HepG2 (cell line): ENCODE measurements around the gene ARRDC3. TPM values are rescaled to one million over a fixed set of nuclear protein-coding genes. Genes with fewer than 3 reads are reported as not detected.
"Not testable (repeated sequence)": the region's sequence is repeated elsewhere in the genome, so short reads cannot be mapped to it uniquely, and the experiment has no call there.

Source experiments
- ATAC-seq: fragments of 200-7000 bp; cut with Tn5 transposase; 3 replicates; pipeline ENCODE4 v1.9.1; 2020; ENCODE audit warnings: mild to moderate bottlenecking, moderate library complexity
- BruUV-seq: library from RNA; stranded (reverse); fragments of 400-500 nt; replicated peaks from 2 replicates; lab custom pipeline; 2021; lab: Mats Ljungman, UMichigan
- CTCF ChIA-PET: fragments of 300-600 bp; formaldehyde crosslinking; extraction: SDS; loops from one replicate; lab custom pipeline; 2021; ENCODE audit warnings: low total read pairs, inconsistent platforms, low intra/inter-chr PET ratio; lab: Yijun Ruan, JAX
- POLR2A ChIA-PET: fragments of 350-600 bp; sonication (Branson Sonifier 250); formaldehyde crosslinking; loops from one replicate; lab custom pipeline; 2020; ENCODE audit warnings: antibody characterized with exemption, inconsistent platforms; lab: Yijun Ruan, JAX
- DNase-seq: peaks from one replicate; pipeline ENCODE4 v3.0.0-alpha.2; 2015; ENCODE audit warnings: low spot score
- FAIRE-seq: peaks from 3 replicates; lab custom pipeline; 2011; peaks lifted over from hg19 to GRCh38; lab: Jason Lieb, UNC
- H2AFZ ChIP-seq: one replicate; pipeline ENCODE4 v1.6.1; 2011; ENCODE audit warnings: low read length, inconsistent platforms
- H3K27ac ChIP-seq: fragments of 300-600 bp; 3 replicates; pipeline ENCODE4 v1.8.0; 2011; ENCODE audit warnings: mixed run types, mild to moderate bottlenecking, mixed read lengths, low read length, inconsistent platforms; ENCODE audit not compliant: insufficient read depth; ENCODE audit errors: extremely low read length
- H3K27me3 ChIP-seq, 2 experiments: fragments of 200-600 bp in 1 of 2; 2 replicates in 1 of 2; 3 replicates in 1 of 2; pipeline versions ENCODE4 v1.6.0 to v1.8.0; 2011; ENCODE audit warnings: low read length in 2 of 2, mild to moderate bottlenecking in 2 of 2, moderate library complexity in 2 of 2, inconsistent platforms in 1 of 2; ENCODE audit not compliant: insufficient read depth in 2 of 2, control insufficient read depth in 1 of 2
- H3K36me3 ChIP-seq, 2 experiments: fragments of 200-600 bp in 1 of 2; replicated peaks in 1 of 2; 2 replicates in 1 of 2; 3 replicates in 1 of 2; pipeline versions ENCODE4 v1.5.1 to v1.8.0; 2011; ENCODE audit warnings: low read length in 2 of 2, inconsistent platforms in 1 of 2; ENCODE audit not compliant: insufficient read depth in 2 of 2, control insufficient read depth in 1 of 2
- H3K4me1 ChIP-seq: 2 replicates; pipeline ENCODE4 v1.5.1; 2012; ENCODE audit warnings: low read length, inconsistent platforms; ENCODE audit not compliant: insufficient read depth
- H3K4me2 ChIP-seq: 2 replicates; pipeline ENCODE4 v1.6.0; 2011; ENCODE audit warnings: low read depth, low read length, inconsistent platforms
- H3K4me3 ChIP-seq, 3 experiments: fragments of 200-600 bp in 1 of 3; sonication (generic), shearing (Covaris generic) in 1 of 3; replicated peaks in 1 of 3; 2 replicates each; pipeline ENCODE4 v1.5.1; 2011 to 2016; ENCODE audit warnings: low read length in 3 of 3, inconsistent platforms in 2 of 3, low read depth in 2 of 3, mild to moderate bottlenecking in 2 of 3, control low read depth in 1 of 3, mixed read lengths in 1 of 3; ENCODE audit not compliant: insufficient read depth in 1 of 3
- H3K79me2 ChIP-seq: one replicate; pipeline ENCODE4 v1.6.1; 2011; ENCODE audit warnings: low read length, inconsistent platforms; ENCODE audit not compliant: insufficient read depth
- H3K9ac ChIP-seq: 2 replicates; pipeline ENCODE4 v1.6.0; 2011; ENCODE audit warnings: mild to moderate bottlenecking, low read depth, low read length, inconsistent platforms; ENCODE audit not compliant: insufficient read depth
- H3K9me3 ChIP-seq: 2 replicates; pipeline ENCODE4 v1.5.1; 2012; ENCODE audit warnings: mild to moderate bottlenecking, low read length
- H4K20me1 ChIP-seq: 2 replicates; pipeline ENCODE4 v1.6.0; 2011; ENCODE audit warnings: inconsistent platforms, mild to moderate bottlenecking, low read length, moderate library complexity; ENCODE audit not compliant: insufficient read depth
- EP300 ChIP-seq, 3 experiments: sonication (generic) in 1 of 3; formaldehyde crosslinking in 1 of 3; IDR thresholded peaks; 2 replicates each; pipeline versions ENCODE4 v1.5.1 to v1.6.1; 2011 to 2020; ENCODE audit warnings: low read depth in 2 of 3, low read length in 2 of 3, borderline replicate concordance in 1 of 3, improper control_type of control experiment in 1 of 3, mild to moderate bottlenecking in 1 of 3, missing genetic modification reagents in 1 of 3, moderate library complexity in 1 of 3
- FLYWCH1 ChIP-seq: sonication (generic); formaldehyde crosslinking; IDR thresholded peaks from 2 replicates; pipeline ENCODE4 v1.8.1; 2023; ENCODE audit warnings: mild to moderate bottlenecking, missing genetic modification reagents
- NR2F6 ChIP-seq, 2 experiments: IDR thresholded peaks; 2 replicates each; pipeline ENCODE4 v1.6.1; 2016; ENCODE audit warnings: antibody characterized with exemption in 1 of 2, mild to moderate bottlenecking in 1 of 2
- RARA ChIP-seq: IDR thresholded peaks from 2 replicates; pipeline ENCODE4 v1.6.1; 2016; ENCODE audit warnings: missing genetic modification reagents, missing compliant biosample characterization
- SAP130 ChIP-seq: IDR thresholded peaks from 2 replicates; pipeline ENCODE4 v1.6.1; 2016; ENCODE audit warnings: low read depth
- SIX4 ChIP-seq: sonication (generic); formaldehyde crosslinking; IDR thresholded peaks from 2 replicates; pipeline ENCODE4 v1.4.0; 2020; ENCODE audit warnings: missing genetic modification reagents
- ZNF205 ChIP-seq: IDR thresholded peaks from 2 replicates; pipeline ENCODE4 v1.6.1; 2018; ENCODE audit warnings: missing biosample characterization, missing genetic modification reagents
- WGBS: methylation state at CpG from one replicate; pipeline ENCODE4 v1.1.6; 2017; ENCODE audit warnings: low lambda C conversion rate; 5-methylcytosine and 5-hydroxymethylcytosine counted together
- in situ Hi-C: cut with HindIII; loops from 2 replicates; pipeline ENCODE4 v1.10.0; 2017; ENCODE audit warnings: low pct_unique_long_range_greater_than_20kb; ENCODE audit not compliant: extremely low pct_ligation_motif_present
- intact Hi-C: fragments of 100-400 bp; cut with micrococcal nuclease; formaldehyde crosslinking; loops from one replicate; pipeline ENCODE4 v1.10.0; 2022; ENCODE audit not compliant: unreplicated experiment
- polyA plus RNA-seq, 8 experiments: library from polyadenylated mRNA; depleted of rRNA in 3 of 8; stranded (reverse) in 7 of 8; unstranded in 1 of 8; fragments of >200 nt; fragmentation: Illumina TruSeq in 4 of 8; extraction: Trizol in 4 of 8; gene quantifications; 2 replicates each; pipeline versions ENCODE4 v1.2.1 to v1.2.3, GENCODE V29; 2011 to 2016; ENCODE audit warnings: low read depth in 4 of 8, missing spikeins in 1 of 8, mixed read lengths in 1 of 8; ENCODE audit not compliant: insufficient read depth in 1 of 8
- total RNA-seq, 5 experiments: library from RNA; depleted of rRNA; stranded (reverse); fragments of >200 nt; fragmentation: Illumina TruSeq; extraction: Trizol; gene quantifications; 2 replicates each; pipeline ENCODE4 v1.2.3, GENCODE V29; 2016; ENCODE audit warnings: low read depth in 1 of 5
- TF ChIP-seq, protein P1 (sequence below): conservative IDR thresholded peaks from 2 replicates; pipeline ENCODE4 v1.6.1; 2018; ENCODE audit warnings: missing genetic modification reagents
- TF ChIP-seq, protein P2 (sequence below): IDR thresholded peaks from 2 replicates; pipeline ENCODE4 v1.6.1; 2016
- TF ChIP-seq, protein P3 (sequence below): IDR thresholded peaks from 2 replicates; pipeline ENCODE4 v1.4.0; 2020; ENCODE audit warnings: mild to moderate bottlenecking, missing genetic modification reagents

Gene ARRDC3
- total and polyA plus RNA-seq, 2 of the 13 experiments (the other 11 are each of a cell fraction or from before 2014, with no cell fraction given) = 3.4 to 24.4 TPM

GRCh38 chr5:91357806-91358205 lies 25.3 kb downstream of the ARRDC3 start (continued):
- TF ChIP-seq, protein P1, sequence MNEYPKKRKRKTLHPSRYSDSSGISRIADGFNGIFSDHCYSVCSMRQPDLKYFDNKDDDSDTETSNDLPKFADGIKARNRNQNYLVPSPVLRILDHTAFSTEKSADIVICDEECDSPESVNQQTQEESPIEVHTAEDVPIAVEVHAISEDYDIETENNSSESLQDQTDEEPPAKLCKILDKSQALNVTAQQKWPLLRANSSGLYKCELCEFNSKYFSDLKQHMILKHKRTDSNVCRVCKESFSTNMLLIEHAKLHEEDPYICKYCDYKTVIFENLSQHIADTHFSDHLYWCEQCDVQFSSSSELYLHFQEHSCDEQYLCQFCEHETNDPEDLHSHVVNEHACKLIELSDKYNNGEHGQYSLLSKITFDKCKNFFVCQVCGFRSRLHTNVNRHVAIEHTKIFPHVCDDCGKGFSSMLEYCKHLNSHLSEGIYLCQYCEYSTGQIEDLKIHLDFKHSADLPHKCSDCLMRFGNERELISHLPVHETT (CRISPR knock-in tag) = no peak
- TF ChIP-seq, protein P2, sequence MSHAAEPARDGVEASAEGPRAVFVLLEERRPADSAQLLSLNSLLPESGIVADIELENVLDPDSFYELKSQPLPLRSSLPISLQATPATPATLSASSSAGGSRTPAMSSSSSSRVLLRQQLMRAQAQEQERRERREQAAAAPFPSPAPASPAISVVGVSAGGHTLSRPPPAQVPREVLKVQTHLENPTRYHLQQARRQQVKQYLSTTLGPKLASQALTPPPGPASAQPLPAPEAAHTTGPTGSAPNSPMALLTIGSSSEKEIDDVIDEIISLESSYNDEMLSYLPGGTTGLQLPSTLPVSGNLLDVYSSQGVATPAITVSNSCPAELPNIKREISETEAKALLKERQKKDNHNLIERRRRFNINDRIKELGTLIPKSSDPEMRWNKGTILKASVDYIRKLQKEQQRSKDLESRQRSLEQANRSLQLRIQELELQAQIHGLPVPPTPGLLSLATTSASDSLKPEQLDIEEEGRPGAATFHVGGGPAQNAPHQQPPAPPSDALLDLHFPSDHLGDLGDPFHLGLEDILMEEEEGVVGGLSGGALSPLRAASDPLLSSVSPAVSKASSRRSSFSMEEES = no peak
- TF ChIP-seq SIX4 = no peak
- no peak for TF ChIP-seq FLYWCH1 (CRISPR knock-in tag)
- no peak for TF ChIP-seq EP300 (IDR thresholded peaks at IDR 0.05; ENCODE audit: low read depth in 2 of 2, low read length in 2 of 2)
- TF ChIP-seq EP300 (CRISPR knock-in tag; IDR thresholded peaks at IDR 0.05; ENCODE audit: borderline replicate concordance) = no peak

DNA sequence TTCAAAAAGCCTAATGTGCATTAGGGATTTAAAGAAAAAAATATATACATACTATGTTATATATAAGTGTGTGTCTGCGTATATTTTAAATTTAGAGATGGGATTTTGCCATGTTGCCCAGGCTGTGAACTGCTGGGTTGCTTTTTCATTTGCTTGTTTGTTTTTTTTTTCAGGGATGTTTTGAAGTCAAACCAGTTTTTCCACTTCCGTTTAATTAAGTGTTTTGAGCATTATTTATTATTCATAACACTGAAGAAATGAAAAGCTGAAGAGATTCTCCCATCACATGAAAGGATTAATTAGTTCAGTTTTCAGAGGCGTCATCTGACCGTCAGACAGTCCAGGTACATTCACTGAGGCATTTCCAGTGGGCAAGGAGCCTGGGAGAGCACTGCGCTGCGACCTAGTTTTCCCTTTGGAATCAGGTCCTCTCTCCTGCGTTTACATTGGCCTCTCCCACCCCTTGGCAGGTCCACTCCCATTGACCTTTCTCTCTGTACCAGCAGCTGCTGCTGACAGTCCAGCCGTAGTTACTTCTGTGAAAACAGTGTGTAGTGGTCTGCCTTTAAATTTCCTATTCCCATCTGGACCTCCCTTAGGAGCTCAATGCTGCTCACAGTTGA lies 26.0 kb downstream of the ARRDC3 start:
- ChIA-PET CTCF (no interaction called here), POLR2A (no interaction called here)
- 21% methylated on average over 8 of the region's 8 CpGs for WGBS
- TF ChIP-seq NR2F6 (IDR thresholded peaks at IDR 0.05) = no peak
- TF ChIP-seq NR2F6 (CRISPR knock-in tag; IDR thresholded peaks at IDR 0.05) = peak; percentile 51; the same call in 1 of the 2 replicates
- peak; percentile 30; the same call in 1 of the 2 replicates for TF ChIP-seq RARA
- TF ChIP-seq, protein P3, sequence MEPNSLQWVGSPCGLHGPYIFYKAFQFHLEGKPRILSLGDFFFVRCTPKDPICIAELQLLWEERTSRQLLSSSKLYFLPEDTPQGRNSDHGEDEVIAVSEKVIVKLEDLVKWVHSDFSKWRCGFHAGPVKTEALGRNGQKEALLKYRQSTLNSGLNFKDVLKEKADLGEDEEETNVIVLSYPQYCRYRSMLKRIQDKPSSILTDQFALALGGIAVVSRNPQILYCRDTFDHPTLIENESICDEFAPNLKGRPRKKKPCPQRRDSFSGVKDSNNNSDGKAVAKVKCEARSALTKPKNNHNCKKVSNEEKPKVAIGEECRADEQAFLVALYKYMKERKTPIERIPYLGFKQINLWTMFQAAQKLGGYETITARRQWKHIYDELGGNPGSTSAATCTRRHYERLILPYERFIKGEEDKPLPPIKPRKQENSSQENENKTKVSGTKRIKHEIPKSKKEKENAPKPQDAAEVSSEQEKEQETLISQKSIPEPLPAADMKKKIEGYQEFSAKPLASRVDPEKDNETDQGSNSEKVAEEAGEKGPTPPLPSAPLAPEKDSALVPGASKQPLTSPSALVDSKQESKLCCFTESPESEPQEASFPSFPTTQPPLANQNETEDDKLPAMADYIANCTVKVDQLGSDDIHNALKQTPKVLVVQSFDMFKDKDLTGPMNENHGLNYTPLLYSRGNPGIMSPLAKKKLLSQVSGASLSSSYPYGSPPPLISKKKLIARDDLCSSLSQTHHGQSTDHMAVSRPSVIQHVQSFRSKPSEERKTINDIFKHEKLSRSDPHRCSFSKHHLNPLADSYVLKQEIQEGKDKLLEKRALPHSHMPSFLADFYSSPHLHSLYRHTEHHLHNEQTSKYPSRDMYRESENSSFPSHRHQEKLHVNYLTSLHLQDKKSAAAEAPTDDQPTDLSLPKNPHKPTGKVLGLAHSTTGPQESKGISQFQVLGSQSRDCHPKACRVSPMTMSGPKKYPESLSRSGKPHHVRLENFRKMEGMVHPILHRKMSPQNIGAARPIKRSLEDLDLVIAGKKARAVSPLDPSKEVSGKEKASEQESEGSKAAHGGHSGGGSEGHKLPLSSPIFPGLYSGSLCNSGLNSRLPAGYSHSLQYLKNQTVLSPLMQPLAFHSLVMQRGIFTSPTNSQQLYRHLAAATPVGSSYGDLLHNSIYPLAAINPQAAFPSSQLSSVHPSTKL (CRISPR knock-in tag) = 0 out of 2 replicates have a peak, but pooled peaks have one; percentile 21
- TF ChIP-seq ZNF205 = no peak
- TF ChIP-seq SAP130 (CRISPR knock-in tag) = peak; percentile 29; the same call in 1 of the 2 replicates
- Histone ChIP-seq H3K9me3 (no peaks in the 10 kb centered on the region), H3K36me3 (no peaks in the 10 kb centered on the region), H3K27me3 (no peaks in the 10 kb centered on the region; a peak in 2 of 5 replicates), H3K4me2 (no peak overlapping the region), H3K4me3 (no peak overlapping the region), H3K79me2 (no peaks in the 10 kb centered on the region), H3K9ac (no peak overlapping the region), H3K4me1 (peaks cover 11% of the 10 kb centered on the region), H3K27ac (no peak overlapping the region), H2AFZ (no peak overlapping the region), H4K20me1 (no peaks in the 10 kb centered on the region)
- no TSS peak for BruUV-seq
- intact Hi-C loops = no loop called here
- in situ Hi-C loops = no loop called here
- ATAC-seq (peak; percentile 92), FAIRE-seq (no peak), DNase-seq (no peak)

- 30% methylated on average over 4 of the region's 4 CpGs for WGBS
- BruUV-seq, H2AFZ ChIP-seq: not testable (repeated sequence)
These were observed 28.2 kb downstream of the ARRDC3 start for GRCh38 chr5:91354867-91355266.

More at GRCh38 chr5:91354867-91355266, 28.2 kb downstream of the ARRDC3 start:
- H3K27ac ChIP-seq, H3K36me3 ChIP-seq, POLR2A ChIA-PET, H3K9me3 ChIP-seq, FAIRE-seq, in situ Hi-C loops, DNase-seq, H3K27me3 ChIP-seq, H3K9ac ChIP-seq, H4K20me1 ChIP-seq, CTCF ChIA-PET, H3K4me2 ChIP-seq, H3K79me2 ChIP-seq, H3K4me3 ChIP-seq, ATAC-seq, intact Hi-C loops: not testable (repeated sequence)
- peaks cover 11% of the 10 kb centered on the region for H3K4me1 ChIP-seq
